B cell (primary cell): ENCODE measurements around the gene ACSL1. TPM values are rescaled to one million over a fixed set of nuclear protein-coding genes. Genes with fewer than 3 reads are reported as not detected.

Source experiments
- ATAC-seq: fragments of 200-7000 bp; cut with Tn5 transposase; one replicate; pipeline ENCODE4 v1.10.0; 2021; ENCODE audit warnings: low read depth, mild to moderate bottlenecking, moderate number of reproducible peaks, moderate library complexity
- CTCF ChIA-PET: fragments of 350-600 bp; sonication (Branson Sonifier 250); formaldehyde crosslinking; loops from one replicate; lab custom pipeline; 2021; ENCODE audit warnings: antibody characterized with exemption, inconsistent platforms; lab: Charles Lee
- POLR2A ChIA-PET: fragments of 350-600 bp; sonication (Branson Sonifier 250); formaldehyde crosslinking; loops from one replicate; lab custom pipeline; 2021; ENCODE audit warnings: antibody characterized with exemption; lab: Charles Lee
- DNase-seq: peaks from one replicate; pipeline ENCODE4 v3.0.0; 2013
- H2AFZ ChIP-seq: 2 replicates; pipeline ENCODE4 v1.6.1; 2012; ENCODE audit warnings: mild to moderate bottlenecking, low read depth, low read length; ENCODE audit not compliant: insufficient read depth, poor library complexity, severe bottlenecking
- H3K27ac ChIP-seq, 2 donors: 1 replicate in 1 of 2; 2 replicates in 1 of 2; pipeline ENCODE4 v1.5.1; 2012 to 2013; ENCODE audit warnings: low read length in 2 of 2, mild to moderate bottlenecking in 2 of 2, moderate library complexity in 1 of 2
- H3K27me3 ChIP-seq, 4 experiments: fragments of 200-600 bp in 1 of 4; sonication (generic) in 1 of 4; replicated peaks in 1 of 4; 1 replicate in 2 of 4; 2 replicates in 2 of 4; pipeline versions ENCODE4 v1.6.1 to v1.7.0; 2013 to 2016; ENCODE audit warnings: low read length in 3 of 4, mild to moderate bottlenecking in 2 of 4, mixed read lengths in 1 of 4, moderate library complexity in 1 of 4; ENCODE audit not compliant: insufficient read depth in 4 of 4, control insufficient read depth in 3 of 4; ENCODE audit errors: control extremely low read depth in 1 of 4
- H3K36me3 ChIP-seq, 2 experiments: replicated peaks in 1 of 2; 1 replicate in 1 of 2; 2 replicates in 1 of 2; pipeline versions ENCODE4 v1.6.1 to v1.7.1; 2013; ENCODE audit warnings: low read length in 1 of 2; ENCODE audit not compliant: insufficient read depth in 2 of 2, control insufficient read depth in 1 of 2; ENCODE audit errors: control extremely low read depth in 1 of 2, extremely low read depth in 1 of 2
- H3K4me1 ChIP-seq, 2 donors: fragments of 200-600 bp in 1 of 2; sonication (generic) in 1 of 2; 1 replicate in 1 of 2; 2 replicates in 1 of 2; pipeline versions ENCODE4 v1.5.1 to v1.6.1; 2013 to 2017; ENCODE audit warnings: low read length in 2 of 2; ENCODE audit not compliant: control insufficient read depth in 2 of 2, insufficient read depth in 2 of 2
- H3K4me2 ChIP-seq: replicated peaks from 2 replicates; pipeline ENCODE3; 2012; ENCODE audit warnings: mild to moderate bottlenecking, low read depth, low read length; ENCODE audit not compliant: poor library complexity, severe bottlenecking
- H3K4me3 ChIP-seq, 5 experiments: fragments of 200-600 bp in 1 of 5; sonication (generic) in 1 of 5; 1 replicate in 3 of 5; 2 replicates in 2 of 5; pipeline versions ENCODE4 v1.5.1 to v1.7.0; 2011 to 2016; ENCODE audit warnings: low read length in 4 of 5, mild to moderate bottlenecking in 4 of 5, low read depth in 2 of 5, control low read depth in 1 of 5, moderate library complexity in 1 of 5; ENCODE audit not compliant: insufficient read depth in 1 of 5; ENCODE audit errors: control extremely low read depth in 1 of 5, extremely low read depth in 1 of 5
- H3K79me2 ChIP-seq: fragments of 200-600 bp; sonication (generic); one replicate; pipeline ENCODE4 v1.6.0; 2016; ENCODE audit warnings: low read length; ENCODE audit not compliant: control insufficient read depth, insufficient read depth
- H3K9ac ChIP-seq: fragments of 200-600 bp; sonication (generic); 2 replicates; pipeline ENCODE4 v1.6.1; 2017; ENCODE audit warnings: mild to moderate bottlenecking, low read length, moderate library complexity
- H3K9me3 ChIP-seq, 3 donors: one replicate each; pipeline versions ENCODE4 v1.6.1 to v1.7.1; 2013; ENCODE audit warnings: low read length in 2 of 3; ENCODE audit not compliant: control insufficient read depth in 2 of 3, insufficient read depth in 1 of 3; ENCODE audit errors: control extremely low read depth in 1 of 3
- H4K20me1 ChIP-seq: 2 replicates; pipeline ENCODE4 v1.6.0; 2012; ENCODE audit warnings: mild to moderate bottlenecking, low read length; ENCODE audit not compliant: insufficient read depth, control insufficient read depth, poor library complexity, severe bottlenecking
- H3K27ac Mint-ChIP-seq: one replicate; pipeline ENCODE4 v1.8.0; 2021; ENCODE audit warnings: mixed read lengths
- H3K27me3 Mint-ChIP-seq: one replicate; pipeline ENCODE4 v1.8.0; 2021; ENCODE audit warnings: mixed read lengths
- H3K4me1 Mint-ChIP-seq: one replicate; pipeline ENCODE4 v1.8.0; 2021; ENCODE audit warnings: mixed read lengths
- H3K4me3 Mint-ChIP-seq: one replicate; pipeline ENCODE4 v1.8.0; 2021; ENCODE audit warnings: mixed read lengths
- H3K9me3 Mint-ChIP-seq: one replicate; pipeline ENCODE4 v1.8.0; 2022; ENCODE audit warnings: mixed read lengths; ENCODE audit not compliant: insufficient read depth
- EZH2 ChIP-seq: IDR thresholded peaks from 2 replicates; pipeline ENCODE4 v1.6.1; 2012; ENCODE audit warnings: borderline replicate concordance, low read depth, mild to moderate bottlenecking, moderate library complexity, low read length; ENCODE audit not compliant: insufficient read depth, poor library complexity, severe bottlenecking
- WGBS: methylation state at CpG from one replicate; pipeline ENCODE4 v1.1.5; 2013; ENCODE audit warnings: missing lambda C conversion rate; ENCODE audit not compliant: insufficient coverage; 5-methylcytosine and 5-hydroxymethylcytosine counted together
- intact Hi-C: fragments of 100-400 bp; cut with micrococcal nuclease; formaldehyde crosslinking; loops from one replicate; pipeline ENCODE4 v1.10.0; 2022
- polyA plus RNA-seq: library from polyadenylated mRNA; depleted of rRNA; stranded (reverse); fragments of >200 nt; gene quantifications from 2 replicates; pipeline ENCODE4 v1.2.3, GENCODE V29; 2012
- total RNA-seq, 2 donors: library from RNA; stranded (reverse); fragments of 120-200 nt in 1 of 2; gene quantifications; 1 replicate in 1 of 2; 2 replicates in 1 of 2; pipeline versions ENCODE4 v1.2.3 to v1.2.4, GENCODE V29; 2013 to 2022
- TF ChIP-seq, protein P1 (sequence below): fragments of 200-600 bp; IDR thresholded peaks from one replicate; pipeline ENCODE4 v1.8.0; 2022; ENCODE audit warnings: antibody characterized with exemption, mild to moderate bottlenecking

The ACSL1 gene
- total and polyA plus RNA-seq, 2 donors (not counting 1 experiment from before 2014, with no cell fraction given) = 6.6 to 31.8 TPM

DNA sequence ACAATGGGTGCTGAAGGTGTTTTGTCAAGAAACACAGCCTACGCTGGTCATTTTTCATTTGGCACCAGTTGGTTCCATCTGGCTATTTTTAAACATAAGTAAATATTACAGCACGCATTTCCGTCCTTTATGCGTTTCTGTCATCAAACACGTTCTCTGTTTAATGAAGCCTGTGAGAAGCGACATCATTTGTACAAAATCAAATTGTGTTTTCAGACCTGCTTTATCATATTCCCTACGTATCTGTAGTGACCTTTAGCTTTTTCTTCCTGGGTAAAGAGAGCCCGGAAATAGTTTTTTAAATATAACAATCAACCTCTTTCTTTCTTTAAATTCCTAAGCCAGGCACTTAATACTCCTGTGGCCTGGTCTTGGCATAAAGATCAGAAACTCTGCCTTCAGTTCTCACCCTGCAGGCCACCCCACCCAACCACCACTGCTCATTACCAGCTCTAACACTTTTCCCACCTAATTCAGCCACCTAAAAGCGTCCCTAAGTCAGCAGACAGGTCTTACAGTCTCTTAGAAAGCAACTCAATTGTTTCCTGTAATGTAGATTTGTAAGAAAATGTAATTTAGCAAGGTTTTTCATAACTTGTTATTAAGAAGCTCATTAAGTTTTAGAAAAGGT, 30.4 kb downstream of the ACSL1 start:
- Histone ChIP-seq H3K4me3 (no peak overlapping the region), H4K20me1 (no peaks in the 10 kb centered on the region), H3K4me2 (no peak overlapping the region), H3K4me1 (peaks cover 0 to 5% of the 10 kb centered on the region in 2 donors), H3K36me3 (peaks cover 1 to 5% of the 10 kb centered on the region in 2 experiments), H2AFZ (no peak overlapping the region), H3K9ac (no peak overlapping the region), H3K27me3 (no peaks in the 10 kb centered on the region), H3K79me2 (peaks cover 18% of the 10 kb centered on the region), H3K9me3 (no peaks in the 10 kb centered on the region), H3K27ac (no peak overlapping the region)
- ChIA-PET CTCF (interaction anchor here (1.0 to 1.1 kb wide), 2 partner anchors 12 to 50 kb away, joined by 3 read pairs; no protein-coding TSS in a partner anchor), POLR2A (no interaction called here)
- Mint-ChIP-seq H3K27ac (no peak overlapping the region), H3K27me3 (no peaks in the 10 kb centered on the region), H3K9me3 (no peaks in the 10 kb centered on the region), H3K4me3 (no peak overlapping the region), H3K4me1 (peaks cover 10% of the 10 kb centered on the region)
- 94% methylated on average over 7 of the region's 9 CpGs for WGBS
- ATAC-seq (no peak), DNase-seq (no peak)
- intact Hi-C loops = no loop called here
- TF ChIP-seq, protein P1, sequence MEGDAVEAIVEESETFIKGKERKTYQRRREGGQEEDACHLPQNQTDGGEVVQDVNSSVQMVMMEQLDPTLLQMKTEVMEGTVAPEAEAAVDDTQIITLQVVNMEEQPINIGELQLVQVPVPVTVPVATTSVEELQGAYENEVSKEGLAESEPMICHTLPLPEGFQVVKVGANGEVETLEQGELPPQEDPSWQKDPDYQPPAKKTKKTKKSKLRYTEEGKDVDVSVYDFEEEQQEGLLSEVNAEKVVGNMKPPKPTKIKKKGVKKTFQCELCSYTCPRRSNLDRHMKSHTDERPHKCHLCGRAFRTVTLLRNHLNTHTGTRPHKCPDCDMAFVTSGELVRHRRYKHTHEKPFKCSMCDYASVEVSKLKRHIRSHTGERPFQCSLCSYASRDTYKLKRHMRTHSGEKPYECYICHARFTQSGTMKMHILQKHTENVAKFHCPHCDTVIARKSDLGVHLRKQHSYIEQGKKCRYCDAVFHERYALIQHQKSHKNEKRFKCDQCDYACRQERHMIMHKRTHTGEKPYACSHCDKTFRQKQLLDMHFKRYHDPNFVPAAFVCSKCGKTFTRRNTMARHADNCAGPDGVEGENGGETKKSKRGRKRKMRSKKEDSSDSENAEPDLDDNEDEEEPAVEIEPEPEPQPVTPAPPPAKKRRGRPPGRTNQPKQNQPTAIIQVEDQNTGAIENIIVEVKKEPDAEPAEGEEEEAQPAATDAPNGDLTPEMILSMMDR = no peak
- TF ChIP-seq EZH2 = no peak

DNA sequence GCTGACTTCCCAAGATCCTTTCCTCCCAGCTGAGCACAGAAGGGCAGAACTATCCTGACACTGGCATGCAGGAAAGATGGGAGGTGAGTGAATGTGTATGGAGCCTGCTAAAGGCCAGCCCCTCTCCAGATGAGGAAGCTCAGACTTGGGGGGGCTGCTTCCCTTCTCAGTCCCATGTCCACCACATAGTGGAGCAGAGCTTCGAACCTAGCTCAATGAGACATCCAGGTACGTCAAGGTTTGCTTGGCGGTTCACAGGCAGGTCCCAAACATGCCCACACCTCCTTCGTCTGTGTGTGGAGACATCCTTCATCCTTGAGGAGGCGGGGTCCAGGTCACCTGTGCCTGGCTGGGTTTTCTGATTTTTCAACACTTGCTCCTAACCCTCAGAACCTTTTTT, 31.3 kb downstream of the ACSL1 start:
- intact Hi-C loops = no loop called here
- Histone ChIP-seq H3K4me3 (no peak overlapping the region), H3K27ac (no peak overlapping the region), H3K79me2 (peaks cover 11% of the 10 kb centered on the region), H3K9ac (no peak overlapping the region), H3K27me3 (no peaks in the 10 kb centered on the region), H2AFZ (no peak overlapping the region), H3K9me3 (no peaks in the 10 kb centered on the region), H4K20me1 (no peaks in the 10 kb centered on the region), H3K4me1 (peaks cover 0 to 5% of the 10 kb centered on the region in 2 donors), H3K36me3 (peaks cover 1 to 4% of the 10 kb centered on the region in 2 experiments), H3K4me2 (no peak overlapping the region)
- TF ChIP-seq EZH2 = no peak
- TF ChIP-seq, protein P1 = no peak
- WGBS = 96% methylated on average over 5 of the region's 5 CpGs
- ChIA-PET POLR2A (no interaction called here), CTCF (interaction anchor here (1.0 kb wide), 1 partner anchor 49 kb away, joined by 3 read pairs; no protein-coding TSS in a partner anchor)
- DNase-seq (no peak), ATAC-seq (no peak)
- Mint-ChIP-seq H3K27me3 (no peaks in the 10 kb centered on the region), H3K9me3 (no peaks in the 10 kb centered on the region), H3K4me3 (no peak overlapping the region), H3K4me1 (peaks cover 10% of the 10 kb centered on the region), H3K27ac (no peak overlapping the region)
